OCI-LY1 (cell line): ENCODE measurements around the gene GMDS.

Experiments
- EZH2 ChIP-seq: fragments of 200-600 bp; sonication (generic), shearing (Covaris generic); IDR thresholded peaks from 2 replicates; pipeline ENCODE4 v1.8.0; 2017; ENCODE audit warnings: borderline replicate concordance, mixed run types, mild to moderate bottlenecking, antibody characterized with exemption, low read length, moderate library complexity, mixed read lengths
- TF ChIP-seq, protein P1 (sequence below): fragments of 200-600 bp; sonication (generic), shearing (Covaris generic); IDR thresholded peaks from 2 replicates; pipeline ENCODE4 v1.5.1; 2017; ENCODE audit warnings: mild to moderate bottlenecking, antibody characterized with exemption, low read length, moderate library complexity, mixed read lengths

DNA sequence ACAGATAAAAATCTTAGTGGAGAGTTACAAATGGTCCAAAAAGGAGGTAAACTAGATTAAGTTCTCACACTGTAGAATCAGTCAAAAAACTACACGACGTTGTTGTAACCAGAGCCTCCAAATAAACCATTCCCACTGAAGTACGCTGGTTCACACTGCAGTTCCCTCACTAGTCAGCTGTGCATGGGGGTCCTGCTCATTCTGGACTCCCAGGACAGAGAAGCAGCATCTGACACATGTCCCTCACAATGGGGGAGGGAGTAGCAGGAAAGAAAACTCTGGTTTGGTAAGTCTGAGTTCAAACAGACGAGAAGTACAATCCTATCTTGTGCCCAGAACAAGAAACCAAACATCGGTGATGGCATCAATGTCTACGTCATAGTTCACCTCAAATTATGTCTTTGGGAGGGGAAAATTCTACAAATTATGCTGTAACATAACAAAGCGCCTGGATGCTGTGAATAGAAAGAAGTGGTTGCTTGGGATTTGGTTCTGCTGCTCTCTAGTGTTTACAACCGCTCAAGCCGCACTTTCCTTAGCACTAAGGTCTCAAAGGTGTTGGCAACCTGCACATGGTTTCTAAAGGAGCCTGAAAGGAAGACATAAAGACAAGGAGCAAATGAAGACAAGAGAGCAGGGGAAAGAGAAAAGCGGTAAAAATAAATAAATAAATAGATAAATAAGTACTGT is 208.0 kb downstream of the GMDS start:
- TF ChIP-seq, protein P1, sequence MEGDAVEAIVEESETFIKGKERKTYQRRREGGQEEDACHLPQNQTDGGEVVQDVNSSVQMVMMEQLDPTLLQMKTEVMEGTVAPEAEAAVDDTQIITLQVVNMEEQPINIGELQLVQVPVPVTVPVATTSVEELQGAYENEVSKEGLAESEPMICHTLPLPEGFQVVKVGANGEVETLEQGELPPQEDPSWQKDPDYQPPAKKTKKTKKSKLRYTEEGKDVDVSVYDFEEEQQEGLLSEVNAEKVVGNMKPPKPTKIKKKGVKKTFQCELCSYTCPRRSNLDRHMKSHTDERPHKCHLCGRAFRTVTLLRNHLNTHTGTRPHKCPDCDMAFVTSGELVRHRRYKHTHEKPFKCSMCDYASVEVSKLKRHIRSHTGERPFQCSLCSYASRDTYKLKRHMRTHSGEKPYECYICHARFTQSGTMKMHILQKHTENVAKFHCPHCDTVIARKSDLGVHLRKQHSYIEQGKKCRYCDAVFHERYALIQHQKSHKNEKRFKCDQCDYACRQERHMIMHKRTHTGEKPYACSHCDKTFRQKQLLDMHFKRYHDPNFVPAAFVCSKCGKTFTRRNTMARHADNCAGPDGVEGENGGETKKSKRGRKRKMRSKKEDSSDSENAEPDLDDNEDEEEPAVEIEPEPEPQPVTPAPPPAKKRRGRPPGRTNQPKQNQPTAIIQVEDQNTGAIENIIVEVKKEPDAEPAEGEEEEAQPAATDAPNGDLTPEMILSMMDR = peak; percentile 41
- TF ChIP-seq EZH2 = no peak
